Erythroblast (primary cell): ENCODE results near the gene BCAN.

ENCODE experiments used
- GATA1 ChIP-seq: IDR thresholded peaks from 2 replicates; pipeline ENCODE4 v1.6.1; 2011; ENCODE audit warnings: low read depth, mild to moderate bottlenecking, control low read depth, low read length, moderate library complexity
- POLR2A ChIP-seq: IDR thresholded peaks from 2 replicates; pipeline ENCODE4 v1.6.1; 2011; ENCODE audit warnings: mild to moderate bottlenecking, low read length

DNA sequence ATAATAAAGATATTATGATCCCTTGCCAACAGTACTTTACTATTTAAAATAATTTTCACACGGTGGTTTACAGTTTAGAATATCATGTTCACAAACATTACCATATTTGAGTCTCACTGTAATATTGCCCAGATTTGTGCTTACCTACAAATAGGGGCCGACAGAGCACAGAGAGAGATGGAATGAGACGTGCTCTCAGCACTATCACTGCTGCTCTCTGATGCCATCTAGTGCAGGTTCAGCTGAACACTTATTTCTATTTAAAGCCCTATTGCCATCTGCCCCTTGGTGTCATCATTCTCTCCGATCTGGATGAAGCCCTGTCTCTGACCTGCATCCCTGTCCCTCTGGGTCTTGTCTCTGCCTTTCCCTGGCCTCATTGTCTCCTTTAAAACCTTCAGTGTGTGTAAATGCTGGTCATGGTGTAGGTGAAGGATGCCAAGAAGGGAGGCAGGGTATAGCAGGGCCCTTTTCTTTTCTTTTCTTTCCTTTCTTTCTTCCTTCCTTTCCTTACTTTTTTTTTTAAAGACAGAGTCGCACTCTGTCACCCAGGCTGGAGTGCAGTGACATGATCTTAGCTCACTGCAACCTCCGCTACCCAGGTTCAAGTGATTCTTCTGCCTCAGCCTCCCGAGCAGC lies 33.8 kb upstream of the BCAN start:
- no peak for TF ChIP-seq POLR2A
- TF ChIP-seq GATA1 = no peak
